Caco-2 (cell line): ENCODE measurements around the gene RIMS1. TPM values are rescaled to one million over a fixed set of nuclear protein-coding genes. Genes with fewer than 3 reads are reported as not detected.

Experiments
- BruUV-seq: library from RNA; stranded (reverse); fragments of 400-500 nt; replicated peaks from 2 replicates; lab custom pipeline; 2021; lab: Mats Ljungman, UMichigan
- CTCF ChIA-PET: fragments of 300-600 bp; sonication (Branson Sonifier 250); formaldehyde crosslinking; loops from one replicate; lab custom pipeline; 2022; ENCODE audit warnings: antibody characterized with exemption; lab: Charles Lee
- POLR2A ChIA-PET: fragments of 300-600 bp; sonication (Branson Sonifier 250); formaldehyde crosslinking; loops from one replicate; lab custom pipeline; 2022; ENCODE audit warnings: antibody characterized with exemption; lab: Charles Lee
- DNase-seq, 2 experiments: peaks; one replicate each; pipeline versions ENCODE4 v3.0.0 to v3.0.0-alpha.2; 2020 to 2022
- H3K27me3 ChIP-seq: replicated peaks from 2 replicates; pipeline ENCODE4 v1.6.0; 2011; ENCODE audit warnings: low read length; ENCODE audit not compliant: control insufficient read depth, insufficient read depth
- H3K36me3 ChIP-seq: 2 replicates; pipeline ENCODE4 v1.5.1; 2011; ENCODE audit warnings: low read length; ENCODE audit not compliant: control insufficient read depth, insufficient read depth
- H3K4me1 ChIP-seq: fragments of 250-450 bp; sonication (Bioruptor Pico); 2 replicates; pipeline ENCODE4 v1.5.1; 2020; ENCODE audit warnings: mild to moderate bottlenecking
- H3K4me3 ChIP-seq: 2 replicates; pipeline ENCODE4 v1.5.1; 2011; ENCODE audit warnings: low read depth, mild to moderate bottlenecking, control low read depth, low read length
- H3K9me3 ChIP-seq: fragments of 250-450 bp; sonication (Bioruptor Pico); 2 replicates; pipeline ENCODE4 v1.5.1; 2020; ENCODE audit warnings: mild to moderate bottlenecking, moderate library complexity
- H3K27ac Mint-ChIP-seq: one replicate; pipeline ENCODE4 v1.8.0; 2022; ENCODE audit warnings: mixed read lengths; ENCODE audit not compliant: unreplicated experiment
- H3K27me3 Mint-ChIP-seq: one replicate; pipeline ENCODE4 v1.8.0; 2022; ENCODE audit warnings: mixed read lengths; ENCODE audit not compliant: insufficient read depth, unreplicated experiment
- H3K36me3 Mint-ChIP-seq: one replicate; pipeline ENCODE4 v1.8.0; 2022; ENCODE audit warnings: mild to moderate bottlenecking, mixed read lengths; ENCODE audit not compliant: insufficient read depth, unreplicated experiment
- H3K4me1 Mint-ChIP-seq: one replicate; pipeline ENCODE4 v1.8.0; 2022; ENCODE audit warnings: low read depth, mixed read lengths; ENCODE audit not compliant: unreplicated experiment
- H3K4me3 Mint-ChIP-seq: one replicate; pipeline ENCODE4 v1.8.0; 2022; ENCODE audit warnings: mild to moderate bottlenecking, moderate library complexity, mixed read lengths; ENCODE audit not compliant: unreplicated experiment
- H3K9me3 Mint-ChIP-seq: one replicate; pipeline ENCODE4 v1.8.0; 2022; ENCODE audit warnings: mixed read lengths; ENCODE audit not compliant: unreplicated experiment
- CTCF ChIP-seq, 2 experiments: fragments of 200-600 bp in 1 of 2; IDR thresholded peaks; 1 replicate in 1 of 2; 2 replicates in 1 of 2; pipeline versions ENCODE4 v1.5.1 to v1.8.0; 2011 to 2022; ENCODE audit warnings: antibody characterized with exemption in 1 of 2, control low read depth in 1 of 2, inconsistent platforms in 1 of 2, low read depth in 1 of 2, low read length in 1 of 2, mild to moderate bottlenecking in 1 of 2, moderate library complexity in 1 of 2; ENCODE audit not compliant: insufficient read depth in 1 of 2, severe bottlenecking in 1 of 2, unreplicated experiment in 1 of 2
- intact Hi-C: fragments of 100-400 bp; cut with micrococcal nuclease; formaldehyde crosslinking; loops from one replicate; pipeline ENCODE4 v1.10.0; 2022; ENCODE audit not compliant: unreplicated experiment
- total RNA-seq: library from RNA; stranded (reverse); gene quantifications from 2 replicates; pipeline ENCODE4 v1.2.3, GENCODE V29; 2022

The RIMS1 gene
- total RNA-seq, 1 experiment from 2014 or later, result 3.4 TPM

DNA sequence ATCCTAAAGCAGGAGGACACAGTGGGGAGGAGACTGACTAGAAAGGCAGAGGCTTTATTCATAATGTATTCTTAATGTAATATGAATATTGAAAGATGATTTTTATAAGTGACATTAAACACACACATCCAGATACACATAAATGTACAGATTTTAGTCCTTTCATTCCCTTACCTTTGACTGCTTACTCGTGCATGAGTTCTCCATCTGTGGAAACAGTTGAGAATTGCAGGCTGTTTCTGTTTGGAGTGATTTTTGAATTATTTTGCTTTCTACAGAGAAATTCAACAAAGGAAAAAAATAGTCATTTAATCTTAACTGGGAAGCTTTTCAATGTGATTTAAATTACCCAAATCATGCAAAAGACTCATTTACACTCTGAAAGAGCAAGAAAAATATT lies 136.5 kb downstream of the RIMS1 start:
- Mint-ChIP-seq H3K36me3 (no peaks in the 10 kb centered on the region), H3K9me3 (no peaks in the 10 kb centered on the region), H3K27ac (no peak overlapping the region), H3K4me3 (no peak overlapping the region), H3K4me1 (no peaks in the 10 kb centered on the region), H3K27me3 (no peaks in the 10 kb centered on the region)
- no peak for DNase-seq
- H3K4me3 ChIP-seq, result no peak overlapping the region
- no peaks in the 10 kb centered on the region for H3K9me3 ChIP-seq
- BruUV-seq, result no TSS peak
- no peaks in the 10 kb centered on the region for H3K27me3 ChIP-seq
- no peak for TF ChIP-seq CTCF (IDR thresholded peaks at IDR 0.05; ENCODE audit: insufficient read depth in 1 of 2, low read depth in 1 of 2, low read length in 1 of 2, severe bottlenecking in 1 of 2, unreplicated experiment in 1 of 2)
- ChIA-PET POLR2A (no interaction called here), CTCF (no interaction called here)
- intact Hi-C loops, result no loop called here
- no peaks in the 10 kb centered on the region for H3K4me1 ChIP-seq
- H3K36me3 ChIP-seq, result no peaks in the 10 kb centered on the region

- TF ChIP-seq CTCF (IDR thresholded peaks at IDR 0.05; ENCODE audit: insufficient read depth in 1 of 2, low read depth in 1 of 2, low read length in 1 of 2, severe bottlenecking in 1 of 2, unreplicated experiment in 1 of 2), result no peak
- H3K4me1 Mint-ChIP-seq, result peaks cover 7% of the 10 kb centered on the region
Observed at GRCh38 chr6:72031471-72031870, 145.1 kb downstream of the RIMS1 start.

DNA sequence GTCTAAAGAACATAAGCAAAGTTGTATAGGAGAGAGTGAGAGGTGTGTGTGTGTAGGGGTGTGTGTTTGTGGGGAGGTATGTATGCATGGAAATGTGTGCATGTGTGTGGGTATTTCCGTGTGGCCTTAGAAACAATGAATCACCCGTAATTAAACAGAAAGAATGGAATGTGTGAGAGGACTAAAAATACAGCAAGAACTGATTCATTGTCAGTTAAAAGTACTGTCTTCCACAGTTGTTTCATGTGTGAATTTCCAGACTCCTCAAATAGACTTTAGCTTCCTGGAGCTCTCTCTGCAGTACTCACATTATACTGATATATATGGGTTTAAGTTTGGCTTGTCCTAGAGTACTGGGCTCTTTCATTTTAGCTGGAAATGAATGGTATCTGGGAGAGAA lies 145.7 kb downstream of the RIMS1 start:
- H3K9me3 ChIP-seq, result no peaks in the 10 kb centered on the region
- CTCF ChIA-PET, result no interaction called here
- Mint-ChIP-seq H3K4me1 (peaks cover 7% of the 10 kb centered on the region), H3K36me3 (no peaks in the 10 kb centered on the region), H3K9me3 (no peaks in the 10 kb centered on the region), H3K4me3 (no peak overlapping the region), H3K27ac (no peak overlapping the region), H3K27me3 (no peaks in the 10 kb centered on the region)
- no peak for TF ChIP-seq CTCF (IDR thresholded peaks at IDR 0.05; ENCODE audit: insufficient read depth in 1 of 2, low read depth in 1 of 2, low read length in 1 of 2, severe bottlenecking in 1 of 2, unreplicated experiment in 1 of 2)
- BruUV-seq, result no TSS peak
- intact Hi-C loops, result no loop called here
- H3K36me3 ChIP-seq, result no peaks in the 10 kb centered on the region
- no peak overlapping the region for H3K4me3 ChIP-seq
- H3K4me1 ChIP-seq, result 0 out of 2 replicates have a peak, but pooled peaks cover 11% of the 10 kb centered on the region
- H3K27me3 ChIP-seq, result no peaks in the 10 kb centered on the region
- no peak for DNase-seq
- POLR2A ChIA-PET, result no interaction called here

More at GRCh38 chr6:72031471-72031870, 145.1 kb downstream of the RIMS1 start:
- Mint-ChIP-seq H3K9me3 (no peaks in the 10 kb centered on the region), H3K36me3 (no peaks in the 10 kb centered on the region), H3K27me3 (no peaks in the 10 kb centered on the region), H3K27ac (no peak overlapping the region), H3K4me3 (no peak overlapping the region)
- Histone ChIP-seq H3K4me3 (no peak overlapping the region), H3K4me1 (0 out of 2 replicates have a peak, but pooled peaks cover 11% of the 10 kb centered on the region), H3K27me3 (no peaks in the 10 kb centered on the region), H3K36me3 (no peaks in the 10 kb centered on the region), H3K9me3 (no peaks in the 10 kb centered on the region)
- POLR2A ChIA-PET, result no interaction called here
- intact Hi-C loops, result no loop called here
- no TSS peak for BruUV-seq
- CTCF ChIA-PET, result no interaction called here
- DNase-seq, result no peak
